D341Med (cell line): ENCODE data around the gene NYAP2.
A peak's percentile ranks its signal among the peaks of the same experiment; 100 is the strongest.

Experiments used
- DNase-seq: peaks from one replicate; pipeline ENCODE4 v3.0.0; 2012; ENCODE audit warnings: low spot score

NYAP2 gene

DNA sequence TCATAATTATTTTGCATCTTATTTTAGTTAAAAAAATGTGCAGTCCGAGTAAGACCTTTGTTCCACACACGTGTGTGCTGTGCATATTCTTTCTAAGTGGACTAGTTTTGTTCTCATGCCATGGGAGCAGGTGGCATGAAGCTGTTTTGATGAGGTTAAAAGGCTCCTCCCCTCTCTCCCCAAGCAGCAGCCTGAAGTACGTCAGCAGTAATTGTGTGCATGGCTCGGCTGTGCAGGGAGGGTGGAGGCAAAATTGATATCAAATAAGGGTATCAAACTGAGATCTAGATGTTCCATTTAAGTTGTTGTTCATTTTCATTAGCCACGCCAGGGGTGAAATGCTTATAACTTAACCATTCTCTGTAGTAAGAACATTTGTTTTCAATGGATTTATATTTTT, at the start of gene NYAP2:
NYAP2 (plus strand) TSS at position 207 of the 400 bp plus-strand sequence. CDS start 9,171 bp downstream, outside the sequence.
- DNase-seq, result no peak

DNA sequence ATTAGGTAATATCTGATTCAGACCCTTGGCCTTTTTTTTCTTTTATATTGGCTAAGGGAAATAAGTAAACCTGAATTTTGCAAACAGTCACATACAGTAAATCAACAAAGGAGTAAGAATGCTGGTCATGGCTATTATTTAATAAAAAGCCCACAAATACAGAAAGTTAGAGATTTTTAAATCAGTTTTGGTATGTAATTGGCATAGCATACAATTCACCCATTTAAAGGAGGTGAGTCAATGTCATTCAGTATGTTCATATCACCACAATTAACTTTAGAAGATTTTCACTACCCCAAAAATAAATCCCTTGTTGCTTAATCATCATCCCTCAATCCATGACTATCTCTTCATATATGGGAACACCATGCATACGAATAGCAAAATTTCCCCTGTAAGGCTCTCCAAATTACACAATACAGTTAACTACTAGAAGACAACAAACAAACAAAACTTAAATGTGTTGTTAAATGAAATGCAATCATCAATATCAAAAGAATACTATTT, 45.9 kb upstream of the NYAP2 start:
- DNase-seq, result no peak

DNA sequence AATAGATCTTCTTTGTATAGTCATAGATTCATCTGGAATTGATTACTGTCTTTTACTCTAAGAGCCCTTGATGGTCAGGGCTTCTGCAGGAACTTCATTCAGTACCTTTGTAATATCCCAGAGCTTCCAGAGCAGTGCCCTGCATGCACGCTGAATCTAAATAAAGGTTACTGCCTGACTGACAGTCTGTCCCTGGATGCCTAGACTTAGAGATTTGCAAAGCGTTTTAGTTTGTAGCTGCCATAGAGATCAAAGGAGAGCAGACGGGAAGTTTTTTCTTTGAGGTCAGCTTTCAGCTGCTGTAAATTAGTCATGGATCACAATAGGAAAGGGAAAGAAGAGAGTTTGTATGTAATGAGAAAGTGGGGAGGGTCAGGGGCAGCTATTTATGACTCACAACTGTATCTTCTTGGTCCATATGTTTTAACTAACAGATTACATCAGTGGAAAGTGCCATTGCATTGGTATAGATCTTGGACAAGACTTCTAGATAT, 45.2 kb upstream of the NYAP2 start:
- no peak for DNase-seq

DNA sequence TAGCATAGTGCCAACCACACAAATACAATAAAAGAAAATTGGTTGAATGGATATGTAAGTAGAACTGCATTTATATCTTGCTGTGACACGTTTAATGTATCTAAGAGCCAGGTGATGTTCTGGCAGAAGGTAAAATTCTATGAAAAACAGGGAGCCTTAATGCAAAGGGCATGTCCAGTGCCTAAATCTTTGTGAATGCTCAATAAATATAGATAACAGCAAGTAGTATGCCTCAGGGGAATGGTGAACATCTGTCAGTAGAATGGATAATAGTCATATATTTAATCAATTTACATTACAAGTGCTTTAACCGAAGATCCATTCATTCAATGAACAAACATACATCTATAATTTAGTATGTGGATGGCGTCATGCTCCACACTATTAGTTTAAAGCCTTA, 43.7 kb upstream of the NYAP2 start:
- no peak for DNase-seq

DNA sequence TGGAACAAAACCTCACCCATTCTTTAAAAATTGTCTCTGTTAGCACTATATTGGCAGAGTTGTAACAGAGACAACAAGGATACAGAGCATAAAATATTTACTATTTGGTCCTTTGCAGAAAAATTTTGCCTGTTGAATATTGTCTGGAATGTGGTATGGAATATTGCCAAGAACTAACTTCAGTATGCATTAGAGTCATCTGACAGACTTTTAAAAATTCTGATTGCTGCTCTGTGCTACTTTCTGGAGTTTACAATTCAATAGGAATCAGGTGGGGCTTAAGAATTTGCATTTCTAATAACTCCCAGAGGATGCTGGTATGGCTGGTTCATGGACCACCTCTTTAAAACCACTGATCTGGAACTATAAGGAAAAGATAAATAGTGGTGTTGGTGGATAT, 32.8 kb upstream of the NYAP2 start:
- no peak for DNase-seq

DNA sequence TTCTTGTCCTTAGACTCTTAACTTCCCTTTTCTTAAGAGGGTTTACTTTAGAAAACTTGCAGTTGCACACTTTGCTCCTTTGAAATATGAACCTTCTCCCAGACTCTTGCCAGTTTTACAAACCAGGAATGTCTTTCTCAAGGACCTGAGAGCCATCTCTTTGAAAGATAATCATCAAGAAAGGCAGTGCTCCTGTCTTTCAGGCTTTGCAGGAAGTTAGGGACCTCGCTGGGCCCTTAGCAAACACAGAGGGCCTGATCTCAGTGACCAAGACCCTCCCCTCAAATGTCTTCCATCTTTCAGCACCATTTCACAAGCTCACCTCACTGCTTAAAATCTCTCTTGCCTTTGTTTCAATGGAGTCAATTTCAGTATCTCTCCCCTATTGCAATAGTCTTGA, 32.0 kb upstream of the NYAP2 start:
- no peak for DNase-seq

DNA sequence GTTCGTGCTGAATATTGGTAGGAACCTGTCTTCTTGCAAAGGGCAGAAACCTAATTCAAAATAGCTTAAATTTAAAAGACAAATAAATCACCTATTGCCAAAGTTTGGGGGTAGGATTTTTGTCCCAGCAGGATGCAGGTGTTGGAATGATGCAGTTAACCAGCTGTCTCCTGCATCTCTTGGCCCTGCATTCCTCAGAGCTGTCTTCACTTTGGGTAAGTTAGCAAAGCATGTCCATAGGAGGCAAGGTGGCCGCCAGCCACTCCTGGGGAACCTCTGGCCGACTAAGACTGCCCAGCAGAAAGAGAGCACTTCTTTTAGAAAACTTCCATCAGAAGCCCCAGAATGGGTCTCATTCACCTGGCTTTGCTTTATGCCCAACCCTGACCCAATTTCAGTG, 20.5 kb upstream of the NYAP2 start:
- no peak for DNase-seq

DNA sequence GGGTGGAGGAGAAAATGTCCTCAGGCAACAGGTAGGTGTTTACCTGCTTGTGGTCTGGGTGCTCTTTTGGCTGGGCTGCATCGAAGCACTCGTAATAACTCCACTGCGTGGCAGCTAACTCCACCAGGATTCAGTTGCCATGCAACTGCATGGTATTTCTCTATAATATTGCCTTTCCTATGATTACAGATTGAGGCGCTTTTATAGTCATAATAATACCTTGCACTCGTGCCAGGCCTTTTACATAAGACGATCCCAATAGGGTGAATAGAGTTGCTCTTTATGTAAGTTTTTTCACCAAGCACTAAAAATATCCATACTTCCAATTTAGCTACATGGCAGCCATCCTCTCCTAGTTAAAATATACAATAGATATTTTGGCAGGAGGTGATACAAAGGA, 19.7 kb upstream of the NYAP2 start:
- no peak for DNase-seq

DNA sequence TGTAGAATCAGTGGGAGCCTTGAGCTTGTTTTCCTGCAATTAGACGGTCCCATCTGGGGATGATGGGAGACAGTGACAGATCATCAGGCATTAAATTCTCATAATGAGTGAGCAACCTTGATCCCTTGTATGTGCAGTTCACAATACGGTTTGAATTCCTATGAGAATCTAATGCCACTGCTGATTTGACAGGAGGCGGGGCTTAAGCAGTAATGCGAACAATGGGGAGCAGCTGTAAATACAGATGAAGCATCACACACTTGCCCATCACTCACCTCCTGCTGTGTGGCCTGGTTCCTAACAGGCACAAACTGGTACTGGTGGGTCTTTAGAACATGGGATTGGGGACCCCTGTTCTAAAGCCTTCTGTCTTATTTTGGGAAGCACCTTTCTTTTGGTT, 17.9 kb upstream of the NYAP2 start:
- no peak for DNase-seq

DNA sequence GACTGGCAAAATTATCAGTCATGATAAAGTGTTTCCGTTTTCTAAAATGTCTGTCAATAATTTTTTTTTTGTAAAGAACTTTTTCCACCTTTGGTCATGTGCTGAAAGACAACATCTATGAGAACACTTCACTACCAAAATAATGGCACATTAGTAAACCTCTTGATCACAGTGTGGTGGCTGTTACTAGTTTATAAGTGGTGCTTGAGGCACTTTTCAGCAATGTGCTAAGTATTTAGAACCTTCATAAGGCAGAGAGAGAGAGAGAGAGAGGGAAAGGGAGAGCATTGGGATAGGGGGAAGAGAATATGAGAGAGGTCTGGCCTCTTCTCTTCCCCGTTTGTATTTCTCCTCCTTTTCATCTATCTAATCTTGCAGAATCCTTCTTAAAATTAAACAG, 1.1 kb upstream of the NYAP2 start:
- no peak for DNase-seq

DNA sequence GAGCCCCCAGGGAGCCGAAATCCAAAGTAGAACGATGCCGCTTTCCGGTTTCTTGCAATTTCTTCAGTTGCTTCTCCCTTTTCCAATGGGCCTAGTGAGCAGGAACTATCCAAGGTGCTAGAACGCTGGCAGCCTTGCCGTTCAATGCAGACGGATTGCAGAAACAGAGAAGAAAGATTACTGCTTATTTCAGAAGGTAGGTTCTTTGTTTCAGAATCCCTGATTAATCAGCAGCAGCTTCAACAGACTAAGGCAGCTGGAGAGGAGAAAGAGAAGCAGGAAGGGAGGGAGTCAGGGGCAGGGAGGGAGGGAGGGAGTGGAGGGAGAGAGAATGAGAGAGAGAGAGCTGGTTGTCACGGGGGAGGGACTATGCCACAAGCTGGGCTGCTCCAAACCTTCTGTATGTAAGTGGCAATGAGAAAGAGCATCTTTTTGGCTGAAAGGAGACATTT, 576 bp downstream of the NYAP2 start:
- peak; percentile 6 for DNase-seq

DNA sequence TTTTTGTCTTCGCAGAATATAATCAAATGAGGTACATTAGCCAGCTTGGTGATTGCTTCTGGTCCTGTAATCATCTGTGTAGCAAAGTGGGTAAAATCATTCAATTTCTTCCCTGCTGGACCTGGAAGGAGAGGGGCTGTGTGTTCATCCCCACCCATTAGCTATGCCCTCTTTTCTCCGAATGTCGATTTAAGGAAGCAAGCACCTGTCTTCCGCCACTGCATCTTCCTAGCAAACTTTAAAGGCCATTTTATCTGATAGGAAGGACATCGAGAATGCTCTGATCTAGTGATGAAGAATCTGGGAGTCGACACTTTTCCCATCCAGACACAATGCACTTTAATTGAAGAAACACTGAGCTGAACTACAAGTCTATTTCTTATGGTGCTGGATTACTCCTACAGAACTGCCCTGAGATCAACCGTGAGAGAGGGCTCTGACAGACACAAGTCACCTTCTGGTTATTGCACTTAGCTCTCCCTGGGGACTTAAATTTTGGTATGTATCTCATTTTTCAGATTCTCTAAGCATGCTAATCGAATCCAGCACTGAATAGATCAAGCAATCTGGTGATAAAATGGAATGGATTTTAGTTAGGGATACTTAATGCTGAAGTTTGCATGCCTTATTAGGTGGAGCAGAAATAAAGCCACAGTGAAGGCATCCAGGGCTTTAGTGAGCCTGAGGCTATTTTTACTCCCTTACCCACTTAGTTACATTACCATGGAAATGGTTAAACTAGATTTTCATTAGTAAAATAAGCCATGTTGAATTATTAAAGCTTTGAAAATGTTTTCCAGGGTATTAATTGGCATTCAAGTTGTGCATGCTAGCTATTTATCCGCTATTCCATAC, 1.3 kb downstream of the NYAP2 start:
- no peak for DNase-seq

DNA sequence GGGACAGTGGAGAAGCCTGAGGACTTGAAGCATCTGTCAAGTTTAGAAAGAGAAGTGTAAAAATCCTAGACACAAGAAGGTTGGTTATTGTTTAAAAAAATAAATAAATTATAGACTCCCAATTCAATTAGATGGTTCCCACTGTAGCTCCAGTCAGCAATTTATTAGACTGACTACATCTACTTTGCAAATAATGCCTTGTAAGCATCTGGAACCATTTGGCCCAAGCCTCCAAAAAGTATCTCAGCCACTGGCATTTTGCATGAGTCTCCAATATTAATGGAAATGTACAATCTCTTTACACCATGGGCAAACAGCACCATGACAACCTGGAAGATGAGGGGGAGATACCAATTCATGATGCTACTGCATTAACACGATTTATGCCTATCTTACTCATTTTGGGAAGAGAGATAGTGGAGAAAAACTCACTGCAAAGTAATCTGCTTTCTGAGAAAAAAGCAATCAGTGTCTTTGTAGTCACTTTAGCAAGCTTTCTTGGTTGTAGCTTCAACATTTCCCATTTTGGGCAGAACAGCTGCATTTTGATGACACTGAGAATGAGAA, 2.8 kb downstream of the NYAP2 start:
- no peak for DNase-seq

DNA sequence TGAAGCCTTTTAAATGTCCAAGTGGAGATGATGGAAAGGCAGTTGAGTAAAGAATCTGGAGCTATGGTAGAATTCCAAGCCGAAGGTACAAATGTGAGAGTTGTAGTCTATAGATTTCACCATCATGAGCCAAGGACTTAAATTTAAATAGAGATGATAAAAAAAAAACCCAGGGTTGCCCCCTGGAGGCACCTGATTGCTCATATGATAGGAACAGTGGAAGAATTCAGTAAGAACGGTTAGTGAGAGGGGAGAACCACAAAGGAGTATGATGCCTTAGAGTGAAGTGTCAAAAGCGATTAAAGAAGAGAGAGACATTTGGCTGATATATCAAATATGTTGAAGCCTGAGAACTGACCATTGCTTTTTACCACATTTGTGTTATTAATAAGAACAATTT, 11.9 kb downstream of the NYAP2 start:
- no peak for DNase-seq

DNA sequence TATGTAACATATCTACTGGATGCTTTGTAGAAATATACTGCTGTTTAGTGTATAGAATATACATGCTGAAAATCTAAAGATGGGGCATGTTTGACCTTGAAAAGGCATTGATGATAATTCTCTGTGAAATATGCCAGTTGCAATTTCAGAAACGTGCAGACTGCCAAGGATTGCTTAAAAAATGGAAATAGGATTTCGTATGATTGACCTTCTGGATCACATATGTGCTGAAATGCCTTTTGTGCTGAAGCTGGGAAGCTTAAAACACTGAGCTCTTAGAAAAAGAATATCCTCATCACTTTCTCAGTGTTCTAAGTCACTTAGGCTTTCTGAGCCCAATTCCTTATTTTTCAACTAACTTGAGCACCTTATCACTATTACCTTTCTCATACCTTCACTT, 14.3 kb downstream of the NYAP2 start:
- no peak for DNase-seq

DNA sequence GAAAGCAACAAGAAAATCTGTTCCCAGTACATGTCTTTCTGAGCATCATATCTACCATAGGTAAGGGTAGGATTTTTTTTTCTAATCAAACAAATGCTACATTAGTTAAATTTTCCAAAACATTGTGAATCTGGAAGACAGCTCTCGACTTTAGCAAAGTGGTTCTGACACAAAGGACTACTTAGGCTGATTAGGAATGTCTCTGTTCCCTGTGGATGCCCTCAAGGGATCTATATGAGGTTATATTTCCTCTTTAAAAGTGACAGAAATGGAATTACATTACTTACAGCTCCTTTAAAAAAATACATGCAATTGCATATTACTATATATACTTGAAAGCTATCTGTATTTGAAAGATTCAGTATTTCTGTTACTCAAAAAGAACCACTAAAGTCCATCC, 15.4 kb downstream of the NYAP2 start:
- DNase-seq, result no peak

DNA sequence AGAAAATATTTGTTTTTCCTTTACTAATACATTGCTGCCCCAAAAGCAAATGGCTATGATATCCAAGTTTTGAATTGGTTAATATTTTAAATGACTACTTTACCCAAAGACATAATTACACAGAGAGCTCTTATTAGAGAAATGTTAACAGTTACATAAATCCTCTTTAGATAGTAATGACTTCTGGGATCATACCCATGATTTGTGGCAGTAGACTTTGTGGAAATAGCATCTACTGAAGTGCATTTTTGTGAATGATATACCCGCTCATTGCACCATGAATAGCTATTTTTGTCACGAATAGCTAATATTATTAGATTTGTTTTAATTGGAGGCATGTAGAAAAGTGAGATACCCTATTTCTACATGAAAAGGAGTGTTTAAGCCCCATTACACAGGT, 15.8 kb downstream of the NYAP2 start:
- no peak for DNase-seq

DNA sequence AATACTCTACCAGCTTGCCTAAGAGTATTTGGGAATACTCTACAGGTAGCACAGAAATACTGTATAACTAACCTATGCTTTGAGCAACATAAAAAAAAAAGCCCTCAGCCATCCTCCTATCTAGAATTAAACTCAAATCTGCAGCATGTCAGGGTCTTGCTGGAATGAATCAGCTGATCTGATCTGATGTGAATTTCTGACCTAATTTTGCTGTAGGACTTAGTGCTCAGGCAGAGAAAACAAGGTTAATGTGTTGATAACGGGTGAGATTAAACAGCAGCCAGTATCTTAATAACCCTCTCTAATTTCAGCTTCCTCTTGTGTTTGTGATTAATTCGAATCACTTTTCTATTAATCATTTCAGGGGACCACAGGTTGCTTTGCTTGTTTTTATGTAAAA, 16.3 kb downstream of the NYAP2 start:
- DNase-seq, result no peak

DNA sequence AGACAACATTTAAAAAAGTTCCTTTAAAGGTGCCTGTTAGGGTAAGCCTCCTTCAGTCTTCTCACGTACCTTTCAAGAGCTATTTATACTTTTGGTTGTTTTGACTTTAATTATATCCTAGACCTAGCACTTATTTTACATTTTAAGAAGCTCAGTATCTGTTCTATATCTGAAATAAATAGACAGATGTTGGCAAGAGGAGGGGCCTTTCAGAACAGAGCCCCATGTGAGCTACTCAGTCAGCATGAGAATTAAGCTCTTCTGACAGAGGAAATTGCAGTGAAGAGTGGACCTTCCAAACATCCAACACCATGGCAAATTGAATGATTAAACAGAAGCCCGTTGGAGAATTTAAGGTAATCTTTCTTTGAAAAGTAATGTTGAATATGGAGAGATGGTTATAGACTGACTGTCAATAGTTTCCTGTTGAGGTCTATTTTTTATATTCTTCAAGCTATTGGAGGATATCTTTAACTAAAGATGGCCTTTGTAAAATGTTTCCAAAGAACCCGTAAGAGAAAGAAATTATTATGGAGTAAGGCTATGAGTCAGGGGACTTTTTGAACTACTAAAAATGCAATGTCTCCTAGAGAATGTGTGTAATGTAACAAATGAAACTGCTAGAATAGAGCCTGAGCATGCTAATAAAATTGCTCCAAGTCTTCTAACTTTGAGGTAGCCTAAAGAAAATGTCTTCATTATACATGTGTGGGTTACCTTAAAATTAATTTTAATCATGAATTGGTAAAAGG, 17.3 kb downstream of the NYAP2 start:
- no peak for DNase-seq

DNA sequence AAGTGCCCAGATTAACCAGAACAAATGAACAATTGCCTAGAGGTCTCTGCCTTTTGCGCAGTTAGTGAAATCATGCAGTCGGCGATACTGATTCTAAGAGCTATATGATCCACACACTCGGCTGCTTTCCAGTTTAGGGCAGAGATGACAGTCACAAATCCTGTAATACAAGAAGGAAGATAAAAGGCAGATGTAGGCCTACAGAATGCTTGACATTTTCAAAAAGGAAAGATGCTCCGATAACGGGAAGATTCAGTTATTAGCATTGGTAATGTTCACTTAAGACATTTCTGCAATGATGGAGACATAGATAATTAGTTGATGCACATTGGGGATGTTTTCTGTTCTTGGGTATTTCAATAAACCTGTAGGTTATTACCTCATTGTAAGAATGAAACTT, 19.5 kb downstream of the NYAP2 start:
- DNase-seq, result no peak

DNA sequence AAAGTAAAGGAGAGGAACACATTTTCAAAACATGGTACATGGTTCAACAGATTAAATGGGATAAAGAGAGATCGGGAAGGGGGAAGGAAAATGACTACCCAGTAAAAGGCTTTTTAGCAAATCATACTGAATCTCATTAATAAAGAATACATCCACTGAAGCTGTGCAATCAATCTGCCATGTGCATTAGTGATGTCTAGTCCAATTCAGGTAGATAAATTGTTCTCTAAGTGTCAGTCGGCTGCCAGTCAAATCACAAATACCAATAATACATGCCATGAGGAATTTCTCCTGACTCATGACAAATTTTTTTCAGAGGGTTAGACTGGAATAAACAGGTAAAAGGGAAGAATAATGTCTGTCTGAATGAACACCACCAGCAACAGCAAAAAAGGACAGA, 22.6 kb downstream of the NYAP2 start:
- DNase-seq, result no peak

DNA sequence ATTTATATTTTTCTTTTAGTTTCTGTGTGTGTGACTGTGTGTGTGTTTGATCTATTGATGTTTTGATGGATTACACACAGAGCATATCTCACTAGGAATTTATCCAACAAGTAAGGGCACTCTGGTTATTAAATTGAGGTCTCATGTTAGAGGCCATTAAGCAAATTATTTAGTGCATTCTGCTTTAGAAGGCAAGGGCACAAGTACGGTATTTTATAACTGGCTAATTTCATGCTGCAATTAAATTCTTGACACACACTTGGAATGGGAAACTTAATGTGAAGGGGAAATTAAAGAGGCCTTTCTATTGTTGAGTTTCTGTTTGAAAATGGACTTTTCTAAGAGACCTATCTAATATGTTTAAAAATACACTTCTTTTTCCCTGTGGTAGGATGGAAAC, 25.8 kb downstream of the NYAP2 start:
- no peak for DNase-seq

DNA sequence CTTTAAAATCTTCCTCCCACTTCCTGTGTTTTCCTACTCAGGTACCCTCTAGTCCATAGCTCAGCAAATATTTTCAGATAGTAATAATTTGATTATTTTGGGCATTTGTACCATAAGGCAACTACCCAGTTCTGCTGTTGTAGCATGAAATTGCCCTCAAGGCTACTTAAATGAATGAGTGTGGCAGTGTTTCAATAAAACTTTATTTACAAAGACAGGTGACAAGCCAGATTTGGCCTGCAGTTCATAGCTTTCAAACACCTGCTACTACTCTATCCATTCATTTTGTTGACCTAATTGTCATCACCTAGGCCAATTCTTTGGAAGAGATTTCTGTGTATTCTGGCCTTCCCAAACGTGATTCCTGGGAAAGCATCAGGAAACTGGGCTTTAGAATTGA, 28.9 kb downstream of the NYAP2 start:
- DNase-seq, result no peak
